ENCODE data around the gene RHO.
"Not testable (repeated sequence)": the region's sequence is repeated elsewhere in the genome, so short reads cannot be mapped to it uniquely, and the experiment has no call there.

Gene RHO

GRCh38 chr3:129500334-129500658 is 28.1 kb upstream of the RHO start:
- DNase-seq: no peak

- DNase-seq: no peak
Observed at GRCh38 chr3:129501630-129502029, 26.8 kb upstream of the RHO start.

- no peak for DNase-seq
Observed at GRCh38 chr3:129502641-129503408, 25.6 kb upstream of the RHO start.

- DNase-seq: no peak
Observed at GRCh38 chr3:129503471-129504291, 24.8 kb upstream of the RHO start.

- DNase-seq: no peak
Observed at GRCh38 chr3:129504471-129505100, 23.9 kb upstream of the RHO start.

- no peak for DNase-seq
Observed at GRCh38 chr3:129505341-129505740, 23.1 kb upstream of the RHO start.

GRCh38 chr3:129506231-129506742 is 22.2 kb upstream of the RHO start:
- DNase-seq: no peak

GRCh38 chr3:129507181-129507831 is 21.1 kb upstream of the RHO start:
- no peak for DNase-seq

- DNase-seq: no peak
Observed at GRCh38 chr3:129512595-129512994, 15.8 kb upstream of the RHO start.

GRCh38 chr3:129513705-129514104 is 14.7 kb upstream of the RHO start:
- DNase-seq: no peak

GRCh38 chr3:129514110-129514509 is 14.3 kb upstream of the RHO start:
- DNase-seq: no peak

- no peak for DNase-seq
Observed at GRCh38 chr3:129514563-129514962, 13.9 kb upstream of the RHO start.

- DNase-seq: not testable (repeated sequence)
Observed at GRCh38 chr3:129515108-129515820, 13.2 kb upstream of the RHO start.

- DNase-seq: not testable (repeated sequence)
Observed at GRCh38 chr3:129515821-129516432, 12.5 kb upstream of the RHO start.

GRCh38 chr3:129517516-129517915 is 10.9 kb upstream of the RHO start:
- DNase-seq: no peak

GRCh38 chr3:129518038-129518561 is 10.3 kb upstream of the RHO start:
- DNase-seq: no peak

- DNase-seq: no peak
Observed at GRCh38 chr3:129518581-129518980, 9.9 kb upstream of the RHO start.

GRCh38 chr3:129519449-129519848 is 9.0 kb upstream of the RHO start:
- DNase-seq: no peak

GRCh38 chr3:129519896-129520715 is 8.3 kb upstream of the RHO start:
- no peak for DNase-seq

- no peak for DNase-seq
Observed at GRCh38 chr3:129520960-129521359, 7.5 kb upstream of the RHO start.

GRCh38 chr3:129521611-129522010 is 6.8 kb upstream of the RHO start:
- DNase-seq: no peak
